Jurkat, Clone E6-1 (cell line): ENCODE data around the gene ATP2C1.

Experiments used
- DNase-seq: peaks from one replicate; pipeline ENCODE4 v3.0.0-alpha.2; 2011; ENCODE audit warnings: low read depth, low spot score
- H3K4me3 ChIP-seq: 2 replicates; pipeline ENCODE4 v1.5.1; 2011; ENCODE audit warnings: mild to moderate bottlenecking, low read length, control low read depth, moderate library complexity

ATP2C1 gene

DNA sequence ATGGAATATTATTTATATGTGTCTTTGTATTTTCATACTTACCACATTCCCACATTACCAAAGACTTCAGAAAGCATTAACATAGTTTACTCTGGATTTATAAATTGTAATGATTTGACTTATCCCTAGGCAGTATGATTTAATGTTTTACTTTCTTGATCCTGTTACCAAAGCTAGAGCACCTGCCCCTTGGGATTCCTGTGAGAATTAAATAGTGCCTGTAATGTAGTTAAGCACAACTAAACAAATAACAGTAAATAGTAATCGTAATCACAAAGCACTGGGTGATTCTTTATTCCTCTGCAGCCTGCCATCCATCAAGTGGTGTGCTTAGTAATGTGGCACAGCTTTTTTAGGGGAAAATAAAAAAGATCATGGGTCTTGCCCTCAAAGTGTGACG, 39.1 kb downstream of the ATP2C1 start:
- no peak for DNase-seq
- H3K4me3 ChIP-seq, result no peak overlapping the region

DNA sequence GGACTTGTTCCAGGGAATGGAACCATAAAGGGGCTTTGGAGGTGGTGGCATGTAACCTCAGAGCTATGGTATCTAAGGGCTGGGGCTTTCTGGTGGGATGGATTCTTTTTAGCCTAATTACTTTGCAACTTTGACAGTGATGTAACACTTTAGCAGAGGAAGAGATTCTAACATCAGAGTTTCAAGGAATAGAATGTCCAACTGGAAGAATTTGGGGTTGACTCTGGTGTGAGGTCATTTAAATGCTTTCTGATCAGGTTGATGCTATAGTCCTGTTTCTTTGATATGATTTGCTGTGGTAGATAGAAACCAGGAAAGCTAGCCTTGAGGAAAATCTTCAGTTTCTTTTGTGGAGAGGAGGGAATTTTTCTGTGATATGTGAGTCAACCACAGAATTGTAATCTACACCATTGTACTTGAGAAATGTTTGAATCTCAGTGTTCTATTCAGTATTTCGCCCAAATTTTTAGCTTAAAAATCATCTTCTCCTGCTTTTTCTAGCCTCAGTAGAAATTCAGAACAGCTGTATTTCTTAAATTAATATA, 40.0 kb downstream of the ATP2C1 start:
- no peak overlapping the region for H3K4me3 ChIP-seq
- DNase-seq, result no peak

DNA sequence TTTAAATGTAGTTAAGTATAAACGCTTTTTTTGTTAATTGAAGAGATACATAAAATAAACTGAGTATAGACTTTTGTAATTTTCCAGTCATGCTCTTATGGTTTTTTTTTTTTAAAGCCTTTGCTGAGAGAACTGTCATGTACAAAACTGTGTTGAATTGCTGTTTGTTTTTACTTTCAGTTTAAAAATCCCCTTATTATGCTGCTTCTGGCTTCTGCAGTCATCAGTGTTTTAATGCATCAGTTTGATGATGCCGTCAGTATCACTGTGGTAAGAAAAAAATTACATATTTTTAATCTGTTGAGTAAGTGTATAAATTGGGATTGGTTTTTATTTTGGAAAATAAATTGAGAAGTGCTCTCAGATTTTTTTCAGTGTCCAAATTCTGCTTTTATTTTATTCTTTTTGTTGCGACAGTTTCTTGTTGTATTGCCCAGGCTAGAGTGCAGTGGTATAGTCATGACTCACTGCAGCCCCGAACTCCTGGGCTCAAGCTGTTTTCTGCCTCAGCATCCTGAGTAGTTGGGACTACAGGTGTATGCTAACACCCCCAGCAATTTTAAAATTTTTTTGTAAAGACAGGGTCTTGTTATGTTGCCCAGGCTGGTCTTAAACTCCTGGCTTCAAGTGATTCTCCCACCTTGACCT, 40.7 kb downstream of the ATP2C1 start:
- no peak for DNase-seq
- no peak overlapping the region for H3K4me3 ChIP-seq

DNA sequence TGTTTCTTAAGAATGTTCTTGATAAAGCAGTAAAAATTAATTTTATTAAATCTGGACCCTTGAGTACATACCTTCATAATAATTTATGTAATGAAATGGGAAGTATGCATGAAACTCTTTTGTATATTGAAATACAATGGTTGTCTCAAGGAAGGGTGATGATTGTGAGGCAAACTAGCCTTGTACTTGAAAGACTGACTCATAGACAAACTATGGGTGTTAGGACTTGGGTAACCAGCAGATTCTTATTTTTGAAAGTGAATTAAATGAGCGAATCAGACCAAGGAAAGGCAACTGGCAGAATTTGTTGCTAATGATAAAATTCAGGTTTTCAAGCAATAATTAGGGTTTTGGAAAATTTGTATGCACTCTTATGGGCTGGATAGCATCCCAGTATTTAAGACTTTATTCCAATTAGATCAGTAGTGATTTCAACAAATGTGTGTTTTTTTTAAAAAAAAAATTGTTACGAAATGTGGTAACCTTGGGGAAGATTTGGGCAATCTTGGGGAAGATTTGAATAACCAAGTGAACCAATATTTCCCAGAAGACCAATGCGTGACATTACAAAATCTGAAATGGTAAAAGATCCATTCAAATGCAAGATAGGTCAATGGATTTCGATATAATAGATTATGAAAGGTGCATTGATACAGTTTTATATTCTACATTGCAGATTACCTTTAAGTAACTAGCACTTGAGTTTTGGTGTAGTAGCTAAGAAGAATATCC, 42.0 kb downstream of the ATP2C1 start:
- no peak for DNase-seq
- no peak overlapping the region for H3K4me3 ChIP-seq

DNA sequence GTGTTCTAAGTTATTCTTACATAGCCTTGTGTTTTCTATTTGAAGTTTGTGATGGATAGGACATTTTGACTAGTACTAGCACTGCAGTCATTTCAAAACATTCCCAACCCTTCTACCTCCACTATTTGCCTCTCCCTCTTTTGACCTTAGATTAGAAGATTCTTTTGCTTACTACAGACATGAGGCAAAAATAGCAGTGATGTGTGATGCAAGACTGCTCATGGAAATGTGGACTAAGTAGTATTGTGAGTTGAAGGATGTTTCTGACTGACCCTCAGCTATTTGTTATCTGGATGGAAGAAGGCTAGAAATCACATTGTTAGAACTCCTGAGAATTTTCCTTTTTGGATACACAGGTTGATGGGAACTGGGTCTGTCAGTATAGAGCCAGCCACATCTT, 45.9 kb downstream of the ATP2C1 start:
- DNase-seq, result no peak
- no peak overlapping the region for H3K4me3 ChIP-seq

DNA sequence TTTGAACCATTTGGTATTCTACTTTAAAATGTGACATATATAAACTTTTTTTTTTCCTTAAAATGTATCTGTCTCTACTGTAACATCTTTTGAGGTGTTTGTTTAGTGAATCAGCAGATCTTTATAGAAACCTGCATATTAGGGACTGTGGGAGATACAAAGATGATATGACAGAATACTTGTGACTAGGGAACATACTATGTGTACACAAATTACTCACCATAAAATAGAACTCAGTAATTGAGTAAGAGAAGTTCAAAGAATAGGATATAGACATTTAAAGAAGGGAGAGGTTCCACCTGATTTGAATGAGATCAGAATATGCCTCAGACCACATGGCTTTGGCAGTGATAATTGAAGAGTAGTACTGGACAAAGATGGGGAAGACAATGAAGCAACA, 47.9 kb downstream of the ATP2C1 start:
- DNase-seq, result no peak
- H3K4me3 ChIP-seq, result no peak overlapping the region

DNA sequence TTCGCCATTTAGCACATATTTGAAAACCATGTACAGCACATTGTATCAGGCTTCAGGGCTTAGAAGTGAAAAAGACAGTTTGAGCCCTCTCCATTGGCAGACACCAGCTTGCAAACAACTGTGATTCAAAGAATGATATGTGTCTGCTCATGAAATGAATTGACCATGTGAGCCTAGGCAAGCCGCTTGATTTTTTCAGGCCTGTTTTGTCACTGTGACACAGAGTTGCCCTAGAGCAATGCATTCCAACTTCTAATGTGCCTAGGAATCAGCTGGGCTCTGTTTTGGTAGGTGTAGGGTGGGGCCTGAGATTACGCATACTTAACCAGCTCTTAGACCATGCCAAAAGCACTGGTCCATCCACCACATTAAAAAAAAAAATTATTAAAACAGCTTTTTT, 53.0 kb downstream of the ATP2C1 start:
- no peak for DNase-seq

DNA sequence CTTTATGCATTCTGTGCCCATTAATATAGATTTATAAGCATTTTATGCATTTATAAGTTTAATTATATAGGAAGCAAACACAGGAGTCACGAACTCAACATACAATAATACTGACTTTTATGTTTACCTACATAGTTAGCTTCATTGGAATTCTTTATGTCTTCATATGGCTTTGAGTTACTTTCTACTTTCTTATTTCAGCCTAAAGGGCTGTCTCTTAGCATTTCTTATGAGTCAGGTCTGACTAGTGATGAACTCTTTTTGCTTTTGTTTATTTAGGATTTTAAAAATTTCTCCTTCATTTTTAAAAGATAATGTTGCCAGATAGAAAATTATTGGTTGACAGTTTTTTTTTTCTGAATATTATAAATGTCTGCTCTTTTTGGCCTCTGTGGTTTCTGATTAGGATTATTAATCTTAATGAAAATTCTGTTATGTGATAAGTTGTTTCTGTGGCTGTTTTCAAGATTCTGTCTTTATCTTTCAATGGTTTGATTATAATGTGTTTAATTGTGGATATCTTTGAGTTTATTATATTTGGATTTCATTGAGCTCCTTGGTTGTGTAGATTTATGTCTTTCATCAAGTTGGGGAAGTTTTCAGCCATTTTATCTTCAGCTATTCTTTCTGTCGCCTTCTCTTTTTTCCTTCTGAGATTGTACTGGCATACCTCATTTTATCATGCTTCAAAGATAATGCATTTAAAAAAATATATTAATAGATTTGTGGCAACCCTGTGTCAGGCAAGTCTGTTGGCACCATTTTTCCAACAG, 54.3 kb downstream of the ATP2C1 start:
- no peak for DNase-seq
- H3K4me3 ChIP-seq, result no peak overlapping the region

More for the DNA sequence above, 53.0 kb downstream of the ATP2C1 start:
- no peak overlapping the region for H3K4me3 ChIP-seq

DNA sequence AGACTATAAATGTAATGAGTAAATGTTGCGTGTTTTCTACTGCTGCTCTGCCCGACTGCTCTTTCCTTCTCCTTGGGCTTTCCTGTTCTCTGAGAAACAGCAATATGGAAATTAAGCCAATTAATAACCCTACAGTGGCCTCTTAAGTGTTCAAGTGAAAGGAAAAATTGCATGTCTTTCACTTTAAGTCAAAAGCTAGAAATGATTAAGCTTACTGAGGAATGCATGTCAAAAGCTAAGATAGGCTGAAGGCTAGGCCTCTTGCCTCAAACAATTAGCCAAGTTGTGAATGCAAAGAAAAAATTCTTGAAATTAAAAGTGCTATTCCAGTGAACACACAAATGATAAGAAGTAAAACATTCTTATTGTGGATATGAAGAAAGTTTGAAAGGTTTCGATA, 55.0 kb downstream of the ATP2C1 start:
- DNase-seq, result no peak
- H3K4me3 ChIP-seq, result no peak overlapping the region

DNA sequence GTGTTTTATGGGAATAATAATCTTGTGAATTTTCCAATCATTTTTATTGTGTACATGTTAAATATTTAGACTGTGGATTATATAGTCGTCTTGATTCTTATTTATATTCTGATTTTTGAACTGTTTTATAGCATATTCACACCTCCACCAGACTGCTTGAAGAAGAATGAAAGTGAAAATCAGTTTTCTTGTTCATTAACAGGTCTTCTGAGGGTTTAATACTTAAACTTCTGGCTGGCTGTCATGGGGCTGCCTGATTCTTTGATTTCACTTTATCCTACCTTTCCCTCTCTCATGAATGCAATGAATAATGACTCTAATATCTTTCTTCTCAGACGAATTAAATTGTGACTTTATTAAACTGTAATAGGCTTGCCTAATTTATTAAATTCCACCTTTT, 56.2 kb downstream of the ATP2C1 start:
- H3K4me3 ChIP-seq, result no peak overlapping the region
- no peak for DNase-seq

DNA sequence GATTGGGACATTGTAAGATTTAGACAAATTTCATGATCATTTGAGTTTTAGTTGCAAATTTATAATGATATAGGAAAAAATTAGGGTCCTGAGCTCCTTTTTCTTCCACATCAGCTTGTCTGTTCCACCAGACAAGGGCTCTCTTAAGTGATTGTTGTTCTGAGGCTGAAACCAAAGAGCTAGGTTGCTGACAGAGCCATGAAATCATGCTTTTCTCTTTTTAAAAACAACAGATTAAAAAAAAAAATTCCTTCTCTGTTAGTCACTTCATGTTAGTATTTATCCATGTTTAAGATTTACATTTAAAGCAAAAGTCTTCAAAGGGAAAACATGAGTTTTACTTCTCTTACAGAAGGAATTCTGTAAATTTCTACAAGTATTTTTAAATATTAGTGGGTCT, 56.8 kb downstream of the ATP2C1 start:
- no peak for DNase-seq
- H3K4me3 ChIP-seq, result no peak overlapping the region

DNA sequence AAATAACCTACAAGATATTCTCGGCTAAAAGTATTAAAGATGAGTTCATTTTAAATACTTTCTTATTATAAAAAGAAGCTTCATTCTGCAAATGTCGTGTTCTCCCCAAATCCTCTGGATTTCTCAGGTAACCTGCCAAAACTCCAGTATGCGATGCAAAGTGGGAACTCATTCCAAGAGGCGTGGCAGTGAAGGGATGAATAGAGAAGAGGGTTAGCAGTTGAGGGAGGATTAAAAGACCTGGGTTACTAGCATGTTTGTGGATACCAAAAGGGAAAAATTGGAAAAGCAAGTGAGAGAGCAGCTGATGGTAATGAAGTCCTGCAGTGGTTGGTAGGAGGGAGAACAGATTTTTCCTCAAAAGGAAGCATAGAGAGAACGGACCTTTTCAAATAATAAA, 61.6 kb downstream of the ATP2C1 start:
- H3K4me3 ChIP-seq, result no peak overlapping the region
- DNase-seq, result no peak

DNA sequence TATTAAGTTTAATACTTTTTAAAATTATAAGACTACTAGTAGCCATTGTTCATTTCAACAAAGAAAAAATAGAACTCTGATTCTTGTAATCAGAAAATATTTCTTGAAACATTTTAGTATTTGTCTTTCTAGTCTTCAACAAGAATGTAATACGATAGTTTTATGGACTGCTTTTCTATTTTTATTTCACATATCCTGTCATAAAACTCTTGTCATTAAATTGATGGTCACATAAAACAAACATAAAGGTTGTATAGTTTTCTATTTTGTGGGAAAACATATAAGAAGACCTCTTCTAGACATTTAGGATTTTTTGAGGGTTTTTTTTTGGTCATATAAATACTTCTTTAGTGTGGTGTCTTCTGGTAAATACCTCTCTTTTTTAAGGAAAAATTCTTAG, 62.4 kb downstream of the ATP2C1 start:
- DNase-seq, result no peak

DNA sequence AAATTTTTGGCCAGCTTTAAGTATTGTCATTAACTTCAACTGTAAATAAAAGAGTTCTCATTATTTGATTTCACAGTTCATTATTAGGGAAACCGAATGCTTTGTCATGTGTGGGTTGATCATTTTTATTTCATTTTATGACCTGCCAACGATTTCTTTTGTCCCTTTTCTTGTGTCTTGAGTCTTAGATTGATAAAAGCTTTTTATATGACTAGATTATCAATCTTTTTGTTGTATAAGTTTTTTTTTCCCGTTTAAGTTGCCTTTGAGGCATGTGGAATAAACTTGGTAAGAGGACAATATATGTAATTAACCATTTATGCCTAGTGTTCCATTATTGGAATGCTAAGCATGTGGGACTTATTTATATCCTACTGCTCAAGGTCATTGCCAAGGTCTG, 62.8 kb downstream of the ATP2C1 start:
- H3K4me3 ChIP-seq, result no peak overlapping the region

More for the DNA sequence above, 62.4 kb downstream of the ATP2C1 start:
- no peak overlapping the region for H3K4me3 ChIP-seq

DNA sequence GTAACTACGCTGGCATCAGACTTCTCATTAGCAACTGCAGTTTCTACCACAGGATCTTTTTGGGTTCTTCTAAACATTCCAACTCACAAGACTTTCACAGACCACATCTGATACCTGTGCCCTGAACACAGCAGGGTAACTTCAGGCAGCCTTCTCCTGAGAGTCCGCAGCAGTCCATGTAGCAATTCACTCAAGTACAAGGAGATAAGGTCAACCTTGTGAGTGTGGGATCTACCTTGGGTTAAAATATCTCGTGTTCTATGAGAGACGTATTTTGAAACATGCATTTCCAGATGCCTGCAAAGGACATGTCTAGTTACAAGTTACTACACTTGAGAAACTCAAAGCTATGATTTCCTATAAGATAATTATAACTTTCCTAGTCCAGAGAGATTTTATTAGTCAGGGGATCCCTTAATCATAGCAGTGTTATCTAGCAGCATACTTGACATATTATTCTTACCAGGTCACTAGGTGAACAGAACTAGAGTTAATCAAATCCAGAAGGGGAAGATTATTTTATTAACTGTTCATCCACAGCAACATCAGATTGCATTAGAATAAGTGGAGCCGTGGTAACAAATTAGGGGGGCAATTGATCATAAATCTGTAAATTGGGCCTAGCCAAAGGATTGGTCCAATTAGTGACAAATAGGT, 66.4 kb downstream of the ATP2C1 start:
- DNase-seq, result no peak
- H3K4me3 ChIP-seq, result no peak overlapping the region

More for the DNA sequence above, 62.8 kb downstream of the ATP2C1 start:
- DNase-seq, result no peak

DNA sequence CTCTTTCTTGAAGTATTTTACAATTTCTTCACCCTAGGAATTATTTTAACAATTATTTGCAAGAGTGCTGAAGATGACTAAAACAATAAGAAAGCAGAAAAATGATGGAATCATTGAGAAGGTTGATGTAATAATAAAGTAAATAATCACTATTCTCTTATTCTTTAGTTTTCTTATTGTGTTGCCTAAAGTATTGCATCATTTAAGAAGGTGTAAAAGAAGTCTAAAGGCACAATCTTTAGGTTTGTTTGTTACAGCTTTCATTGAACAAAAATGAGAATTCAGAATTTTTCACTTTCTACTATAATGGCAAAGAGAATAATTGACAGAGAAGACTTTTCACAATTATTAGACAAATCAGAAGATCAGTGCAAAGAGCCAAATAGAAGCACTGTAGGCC, 67.6 kb downstream of the ATP2C1 start:
- H3K4me3 ChIP-seq, result no peak overlapping the region
- no peak for DNase-seq

DNA sequence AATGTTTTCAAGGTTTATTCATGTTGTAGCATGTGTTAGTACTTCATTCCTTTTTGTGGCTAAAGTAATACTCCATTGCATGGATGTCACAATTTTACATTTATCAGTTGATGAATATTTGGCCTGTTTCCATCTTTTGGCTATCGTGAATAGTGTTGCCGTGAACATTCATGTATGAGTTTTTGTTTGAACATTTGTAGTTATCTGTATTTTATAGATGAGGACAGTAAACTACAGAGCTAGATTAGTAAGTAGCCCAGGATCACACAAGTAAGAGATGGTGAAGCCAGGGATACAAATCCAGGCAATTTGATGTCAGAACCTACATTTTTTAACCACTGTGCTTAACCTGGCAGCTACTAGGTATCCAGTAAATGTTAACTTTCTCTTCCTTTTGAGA, 69.6 kb downstream of the ATP2C1 start:
- no peak overlapping the region for H3K4me3 ChIP-seq
- DNase-seq, result no peak

DNA sequence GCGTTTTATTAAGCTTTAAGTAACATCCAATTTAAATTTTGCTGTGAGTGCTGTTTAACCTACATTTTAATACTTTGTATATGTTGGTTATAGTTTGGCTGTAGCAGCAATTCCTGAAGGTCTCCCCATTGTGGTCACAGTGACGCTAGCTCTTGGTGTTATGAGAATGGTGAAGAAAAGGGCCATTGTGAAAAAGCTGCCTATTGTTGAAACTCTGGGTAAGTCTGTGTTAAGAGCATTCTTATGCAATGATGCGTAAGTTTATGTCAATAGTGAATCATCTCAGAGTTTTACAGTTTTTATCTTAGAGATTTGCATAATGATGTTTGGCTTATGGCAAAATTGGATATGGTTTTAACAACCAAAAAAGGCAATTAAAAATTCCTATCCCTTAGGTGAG, 70.0 kb downstream of the ATP2C1 start:
- no peak for DNase-seq
- H3K4me3 ChIP-seq, result no peak overlapping the region

DNA sequence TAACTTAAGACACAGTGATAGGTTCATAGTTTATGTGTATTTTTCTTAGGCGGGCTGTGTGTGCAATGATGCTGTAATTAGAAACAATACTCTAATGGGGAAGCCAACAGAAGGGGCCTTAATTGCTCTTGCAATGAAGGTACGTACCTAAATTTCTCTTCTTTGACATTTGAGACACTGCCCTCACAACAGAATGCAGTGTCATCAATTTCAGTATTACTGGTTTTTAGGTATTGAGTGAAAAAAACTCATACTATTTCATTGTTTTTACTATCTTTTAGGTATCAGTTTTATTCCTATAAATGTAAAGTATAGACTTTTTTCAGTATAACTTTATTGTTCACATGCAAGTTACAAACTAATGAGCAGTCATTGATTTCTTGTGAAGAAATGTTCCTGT, 73.4 kb downstream of the ATP2C1 start:
- H3K4me3 ChIP-seq, result no peak overlapping the region
- no peak for DNase-seq

DNA sequence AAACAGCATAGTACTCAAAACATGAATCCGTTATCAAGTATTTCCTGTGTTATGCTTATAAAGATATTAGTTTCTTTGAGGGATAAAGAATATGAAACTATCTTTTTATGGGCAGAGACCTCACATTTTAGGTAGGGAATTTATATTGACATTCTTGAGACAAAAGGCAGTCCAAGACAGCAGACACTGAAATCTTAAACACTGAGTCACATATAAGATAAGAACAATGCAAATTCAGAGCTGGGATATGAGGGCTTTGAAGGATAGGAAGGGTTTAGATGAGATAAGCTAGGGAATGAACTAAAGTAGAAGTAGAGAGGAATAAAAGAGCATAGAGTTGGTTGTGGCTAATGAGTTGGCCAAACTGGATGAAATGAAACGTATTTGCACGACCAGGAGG, 74.3 kb downstream of the ATP2C1 start:
- DNase-seq, result no peak
- no peak overlapping the region for H3K4me3 ChIP-seq
